Measurements from ENCODE around the gene MAPK8.

The MAPK8 gene

DNA sequence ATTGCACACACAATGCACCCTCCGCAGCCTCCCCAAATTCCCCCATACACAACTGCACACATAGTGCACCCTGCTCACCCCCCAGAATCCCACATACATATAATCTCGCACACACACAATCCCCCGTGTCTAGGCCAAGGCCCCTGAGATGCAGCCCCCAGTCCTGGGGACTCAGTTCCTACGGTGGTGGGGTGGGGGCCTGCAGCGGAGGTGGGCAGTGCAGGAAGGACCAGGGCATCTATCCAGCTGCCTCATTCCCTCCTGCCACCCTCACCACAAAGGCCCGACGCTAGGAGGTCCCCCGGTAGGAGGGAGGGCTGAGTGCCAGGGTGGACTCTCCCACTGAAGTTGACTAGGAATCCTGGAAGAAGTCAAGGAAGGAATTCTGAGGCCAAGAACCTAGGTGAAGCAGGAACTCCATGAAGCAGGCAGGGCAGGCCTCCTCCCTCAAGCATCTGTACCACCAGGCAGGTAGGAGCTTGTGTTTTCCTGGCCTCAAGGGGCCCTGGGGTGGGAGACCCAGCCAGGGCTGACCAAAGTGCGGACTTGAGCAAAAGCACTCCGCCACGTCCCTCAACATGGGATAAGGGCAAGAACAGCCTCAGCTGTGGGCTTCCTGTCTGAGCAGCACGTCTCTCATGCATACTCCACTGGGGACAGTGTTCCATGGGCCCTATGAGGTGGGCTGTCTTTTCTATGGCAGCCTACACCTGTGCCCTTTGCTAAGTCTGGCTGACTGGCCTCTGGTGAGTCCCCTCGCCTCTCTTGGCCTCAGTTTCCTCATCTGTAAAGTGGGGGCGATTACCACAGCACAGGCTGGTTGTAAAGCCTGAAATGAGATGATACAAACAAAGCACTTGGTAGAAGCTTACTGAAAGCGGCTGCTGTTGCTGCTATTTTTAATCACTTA is 145.7 kb downstream of the MAPK8 start:
- DNase-seq, result no peak

DNA sequence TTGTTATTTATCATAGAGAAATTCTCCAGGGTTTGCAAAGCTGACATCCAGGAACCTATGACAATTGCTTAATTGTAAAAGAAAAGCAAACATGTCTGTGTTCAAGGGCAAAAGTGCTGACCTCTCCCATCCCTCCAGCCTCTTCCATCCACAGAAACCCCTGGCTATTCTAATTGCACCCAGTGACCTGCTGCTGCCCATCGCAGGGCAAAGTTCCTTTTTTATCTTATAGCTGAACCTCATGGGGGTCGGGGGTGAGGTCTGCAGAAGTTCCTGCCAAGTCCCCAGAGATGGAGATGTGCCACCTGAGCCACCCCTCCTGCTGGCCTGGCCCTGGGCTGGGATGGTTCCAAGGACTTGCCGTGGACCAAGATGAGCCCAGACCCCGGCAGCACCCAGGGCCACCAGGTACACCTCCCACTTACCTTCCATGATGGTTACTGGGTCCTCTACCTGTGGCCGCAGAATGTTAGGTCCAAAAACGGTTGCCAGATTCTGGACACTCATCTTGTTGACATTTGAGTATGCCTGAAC is 146.5 kb downstream of the MAPK8 start:
- DNase-seq, result no peak

DNA sequence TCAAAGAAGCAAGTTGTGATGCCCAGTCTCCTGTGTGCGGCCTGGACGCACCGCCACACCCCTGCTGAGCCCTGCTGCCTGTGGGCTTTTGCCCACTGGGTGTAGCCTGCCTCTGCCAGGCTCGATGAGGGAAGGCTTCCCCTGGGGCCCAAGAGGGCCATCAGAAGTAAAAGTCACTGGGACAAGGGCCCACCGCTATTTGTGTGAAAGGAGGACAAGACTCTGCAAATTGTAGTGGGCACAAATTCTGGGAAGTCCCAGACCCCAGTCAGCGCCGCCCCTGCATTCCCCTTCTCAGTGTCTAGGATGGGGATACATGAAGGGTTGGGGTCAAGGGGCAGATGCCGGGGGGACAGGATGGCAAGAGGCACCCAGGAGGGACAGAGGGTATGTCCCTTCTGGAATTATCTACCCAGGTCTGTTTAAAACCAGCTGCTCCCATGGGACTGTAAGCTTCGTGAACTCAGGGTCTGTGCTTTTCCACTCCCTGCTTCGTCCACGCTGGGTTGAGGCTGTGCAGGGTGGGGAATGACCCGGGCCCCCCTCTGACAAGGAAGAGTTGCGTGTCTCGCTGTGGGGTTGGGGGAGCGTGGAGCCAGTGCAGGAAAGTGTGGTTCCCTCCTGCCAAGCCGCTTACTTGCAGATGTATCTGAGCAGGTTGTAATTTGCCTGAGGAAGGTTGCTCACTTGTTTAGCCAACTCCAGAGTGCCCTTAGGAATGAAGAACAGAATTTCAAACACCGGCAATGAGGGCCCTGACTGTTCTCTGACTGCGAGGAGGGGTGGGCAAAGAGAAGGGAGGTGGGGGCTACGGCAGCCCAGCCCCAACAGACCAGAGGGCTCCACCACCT is 147.2 kb downstream of the MAPK8 start:
- no peak for DNase-seq

DNA sequence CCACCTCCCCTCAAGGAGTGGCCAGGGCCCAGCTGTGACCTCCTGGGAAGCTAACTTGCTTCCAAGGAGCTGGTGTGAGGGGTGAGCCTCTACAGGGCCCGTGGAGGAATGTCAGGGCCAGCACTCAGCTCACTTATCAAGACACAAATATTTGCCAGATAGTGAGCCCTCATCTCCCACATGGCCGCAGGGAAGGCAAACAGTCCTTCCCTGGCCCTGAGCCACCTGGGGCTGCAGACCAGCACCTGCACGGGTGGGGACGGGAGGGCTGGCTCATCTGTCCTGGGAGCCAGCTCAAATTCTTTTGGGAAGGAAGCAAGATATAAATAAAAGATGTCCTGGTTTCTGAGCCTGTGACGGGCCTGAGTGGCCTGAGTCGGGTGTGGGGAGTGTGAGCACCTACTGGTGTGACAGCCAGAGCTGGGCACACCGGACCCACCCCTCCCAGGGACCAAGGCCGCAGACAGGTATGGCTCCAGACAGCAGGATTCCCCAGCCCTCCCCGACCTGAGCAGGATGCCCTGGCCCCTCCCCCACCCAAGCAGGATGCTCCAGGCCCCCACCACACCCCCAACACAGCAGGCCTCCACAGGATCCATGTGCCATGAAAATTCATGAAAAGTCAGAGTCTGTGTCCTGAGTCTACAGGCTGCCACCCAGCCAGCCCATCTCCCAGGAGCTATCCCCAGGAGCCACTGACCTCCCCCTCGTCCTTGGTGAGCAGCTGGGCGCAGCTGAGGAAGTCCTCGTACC is 148.0 kb downstream of the MAPK8 start:
- no peak for DNase-seq

DNA sequence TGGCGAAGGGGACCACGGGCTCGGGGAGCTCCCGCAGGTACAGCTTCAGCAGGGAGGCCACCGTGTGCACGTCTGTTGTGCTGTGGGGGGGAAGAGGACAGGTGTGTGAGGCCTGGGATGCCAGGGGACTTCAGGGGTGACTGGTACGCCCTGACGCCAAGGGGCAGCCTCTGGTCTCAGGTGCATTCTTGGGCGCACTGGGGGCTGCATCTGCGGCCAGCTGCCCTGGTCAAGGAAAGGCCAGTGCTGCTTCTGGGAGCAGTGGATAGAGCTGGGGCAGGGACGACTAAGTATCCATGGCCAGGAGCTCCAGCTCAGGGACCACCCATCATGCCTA is 148.5 kb downstream of the MAPK8 start:
- DNase-seq, result no peak

DNA sequence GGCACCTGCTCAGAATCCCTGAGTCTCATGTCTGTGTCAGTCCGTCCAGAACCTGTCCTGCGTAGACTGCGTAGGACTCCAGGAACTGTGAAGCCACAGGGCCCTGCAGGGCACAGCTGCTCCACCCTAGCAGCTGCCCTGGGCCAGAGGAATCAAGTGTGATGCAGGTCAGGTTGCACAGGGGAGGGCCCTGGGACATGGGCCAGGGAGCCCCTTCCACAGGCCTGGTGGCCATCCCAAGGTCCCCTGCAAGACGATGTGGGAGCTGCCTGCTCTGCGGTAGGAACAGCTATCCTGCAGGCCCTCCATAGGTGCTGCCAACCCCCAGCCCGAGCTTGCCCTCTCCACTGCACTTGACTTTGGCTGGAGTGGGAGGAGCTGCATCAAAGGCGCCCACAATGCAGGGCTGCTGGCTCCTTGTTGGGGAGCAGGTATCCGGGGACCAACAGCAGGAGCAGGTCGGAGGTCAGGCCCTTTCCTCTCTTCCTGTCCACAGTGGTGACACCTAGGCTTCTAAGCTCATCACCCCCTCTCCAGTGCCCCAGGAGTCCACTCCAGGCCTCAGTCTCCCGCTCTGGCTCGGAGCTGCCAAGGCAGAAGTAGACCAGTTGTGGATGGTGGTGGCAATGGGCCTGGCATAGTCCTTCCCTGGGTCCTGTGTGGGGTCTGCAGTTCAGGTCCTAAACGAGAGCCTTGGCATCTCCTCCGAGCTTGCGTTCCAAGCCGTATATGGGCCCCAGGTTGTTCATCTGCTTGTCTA is 149.1 kb downstream of the MAPK8 start:
- DNase-seq, result no peak

DNA sequence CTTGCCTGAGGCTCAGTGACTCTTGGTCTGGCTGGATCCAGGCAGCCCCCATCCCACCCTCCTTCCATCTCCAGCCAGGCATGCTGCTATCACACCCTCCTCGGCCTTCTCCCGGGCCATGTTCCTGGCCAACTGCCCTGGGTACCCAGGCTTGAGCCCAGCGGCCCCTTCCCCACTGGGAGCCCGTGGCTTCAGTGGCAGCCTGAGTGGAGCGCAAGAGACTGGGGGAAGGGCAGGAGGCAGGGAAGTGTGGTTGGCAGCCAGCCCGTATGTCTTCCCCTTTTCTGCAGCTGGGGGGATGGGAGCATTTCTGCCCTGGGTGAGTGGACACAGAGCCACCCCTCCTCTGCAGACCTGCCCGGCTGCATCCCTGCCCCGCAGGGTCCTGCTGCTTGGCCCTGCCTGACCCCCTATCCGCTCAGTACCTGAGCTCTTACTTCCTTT is 149.9 kb downstream of the MAPK8 start:
- peak; percentile 20 for DNase-seq

DNA sequence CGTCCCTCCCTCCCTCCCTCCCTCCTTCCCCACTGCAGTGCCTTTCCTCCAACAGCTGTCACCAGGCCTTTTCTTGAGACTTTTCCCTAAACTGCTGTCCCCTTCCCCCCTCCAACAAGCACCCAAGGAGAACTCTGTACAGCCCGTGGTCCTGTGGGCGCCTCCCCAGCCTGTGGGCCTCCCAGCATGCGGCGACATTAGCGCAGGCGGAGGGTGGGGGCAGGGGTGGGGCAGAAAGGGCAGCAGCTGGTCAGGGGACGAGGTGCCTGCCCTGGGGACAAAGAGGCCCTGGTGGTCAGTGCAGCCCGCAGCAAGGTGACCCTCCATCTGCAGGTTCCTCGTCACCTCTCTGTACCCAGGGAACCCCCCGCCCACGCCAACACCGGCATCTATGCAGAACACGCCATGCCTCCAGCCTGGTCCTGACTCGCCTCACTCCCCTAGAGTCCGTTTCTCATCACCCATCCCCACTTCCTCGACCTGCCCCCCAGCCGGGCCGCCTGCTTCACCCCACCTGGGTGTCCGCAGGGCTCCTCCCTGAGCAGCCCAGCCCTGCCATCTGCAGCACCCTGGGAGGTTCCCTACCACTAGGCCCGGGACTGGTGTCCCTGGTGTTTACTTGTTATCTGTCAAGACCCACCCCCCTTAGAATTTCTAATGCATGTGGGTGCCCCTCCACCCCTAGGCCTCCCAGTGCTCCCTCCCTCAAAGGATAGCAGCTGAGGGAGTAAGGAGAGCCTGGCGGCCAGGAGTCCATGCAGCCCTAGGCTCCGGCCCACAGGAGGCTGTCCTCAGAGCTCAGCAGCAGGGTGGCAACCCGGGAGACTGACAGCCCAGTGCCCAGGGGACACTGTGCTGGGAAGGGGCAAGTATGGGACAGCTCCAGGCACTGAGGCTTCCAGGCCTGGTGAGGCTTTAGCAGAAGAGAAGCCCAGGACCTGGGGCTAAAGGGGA is 150.6 kb downstream of the MAPK8 start:
- DNase-seq, result no peak

DNA sequence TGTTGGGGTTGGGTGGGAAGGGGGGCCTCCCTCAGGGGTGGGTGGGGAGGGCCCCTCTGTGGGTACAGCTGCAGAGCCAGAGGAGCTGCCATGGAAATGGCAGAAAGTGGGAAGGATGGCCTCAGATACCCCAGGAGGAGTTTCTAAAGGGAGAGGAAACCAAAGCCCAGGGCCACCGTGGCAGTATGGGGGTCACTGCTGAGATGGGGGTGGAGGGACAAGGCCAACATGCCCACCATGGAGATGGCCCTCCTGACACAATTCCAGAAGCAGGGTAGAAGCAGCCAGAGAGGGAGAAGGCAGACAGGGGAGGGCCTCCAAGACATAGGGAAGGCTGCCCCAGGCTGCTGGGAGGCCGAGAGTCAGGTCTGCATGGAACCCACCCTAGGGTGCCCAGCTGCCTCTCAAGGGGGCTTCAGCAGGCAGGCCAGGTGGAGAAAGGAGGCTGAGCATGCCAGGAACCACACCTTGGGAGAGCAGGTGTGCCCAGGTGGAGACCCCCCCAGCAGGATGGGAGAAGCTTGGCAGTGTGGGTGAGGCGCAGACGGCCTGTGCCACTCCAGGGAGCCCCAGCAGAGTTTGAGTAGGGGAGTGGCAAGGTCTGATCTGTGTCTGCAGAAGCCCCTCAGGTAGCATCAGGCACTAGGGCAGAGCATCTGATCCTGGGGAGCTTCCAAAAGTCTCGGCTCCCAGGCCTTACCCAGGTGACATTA is 151.6 kb downstream of the MAPK8 start:
- no peak for DNase-seq

DNA sequence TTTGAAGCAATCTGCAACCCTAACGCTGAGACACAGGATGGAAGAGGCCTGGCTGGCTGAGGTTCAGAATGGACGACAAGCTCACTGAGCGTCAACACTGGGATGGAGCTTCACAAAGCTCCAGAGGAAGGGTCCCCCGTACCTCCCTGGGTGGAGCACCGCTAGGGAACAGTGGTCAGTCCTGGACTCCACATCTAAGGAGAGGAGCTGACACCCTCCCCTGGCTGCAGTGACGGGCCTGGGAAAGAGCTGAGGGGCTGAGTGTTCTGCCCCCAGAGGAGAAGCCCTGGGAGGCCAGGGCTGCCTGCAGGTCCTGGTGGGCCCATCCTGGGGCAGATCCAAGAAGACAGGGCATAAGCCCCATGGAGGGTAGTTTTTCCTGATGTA is 152.2 kb downstream of the MAPK8 start:
- no peak for DNase-seq

DNA sequence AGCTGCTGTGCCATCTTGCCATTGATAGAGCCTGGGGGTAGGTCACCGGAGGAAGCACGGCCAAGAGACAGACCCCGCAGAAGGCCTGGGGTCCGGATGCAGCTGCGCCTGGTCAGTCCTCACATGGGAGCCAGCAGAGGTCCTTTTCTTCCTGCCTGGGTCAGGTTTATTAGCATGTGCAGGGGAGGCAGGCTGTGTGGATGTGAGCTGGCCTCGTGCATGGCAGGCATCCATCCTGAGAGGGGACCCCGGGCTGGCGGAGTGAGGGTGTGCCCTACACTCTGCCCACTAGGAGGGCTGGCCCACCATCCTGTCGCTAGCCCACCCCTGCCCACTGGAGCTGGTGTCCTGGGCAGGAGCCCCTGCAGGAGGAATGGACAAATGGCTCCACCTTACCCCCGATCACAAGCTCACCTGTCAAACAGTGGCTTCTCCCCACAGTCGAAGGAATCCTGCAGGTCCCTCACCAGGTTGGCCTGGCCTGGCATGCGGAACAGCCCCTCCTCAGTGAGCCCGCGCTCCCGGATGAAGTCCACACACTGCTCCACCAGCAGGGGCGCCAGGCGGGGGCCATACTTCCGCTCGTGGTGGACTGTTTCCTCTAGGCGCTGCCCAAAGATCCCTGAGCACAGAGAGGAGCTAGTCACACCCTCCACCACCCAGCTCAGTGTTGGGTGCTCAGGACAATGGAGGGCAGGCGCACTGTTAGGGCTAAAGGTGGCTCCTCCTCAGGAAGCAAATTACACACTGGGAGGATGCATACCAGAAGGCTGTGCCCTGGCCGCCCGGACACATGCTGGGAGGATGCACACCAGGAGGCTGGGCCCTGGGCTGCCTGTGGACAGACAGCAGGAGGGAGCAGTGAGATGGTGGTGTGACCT is 153.0 kb downstream of the MAPK8 start:
- DNase-seq, result peak; percentile 20

DNA sequence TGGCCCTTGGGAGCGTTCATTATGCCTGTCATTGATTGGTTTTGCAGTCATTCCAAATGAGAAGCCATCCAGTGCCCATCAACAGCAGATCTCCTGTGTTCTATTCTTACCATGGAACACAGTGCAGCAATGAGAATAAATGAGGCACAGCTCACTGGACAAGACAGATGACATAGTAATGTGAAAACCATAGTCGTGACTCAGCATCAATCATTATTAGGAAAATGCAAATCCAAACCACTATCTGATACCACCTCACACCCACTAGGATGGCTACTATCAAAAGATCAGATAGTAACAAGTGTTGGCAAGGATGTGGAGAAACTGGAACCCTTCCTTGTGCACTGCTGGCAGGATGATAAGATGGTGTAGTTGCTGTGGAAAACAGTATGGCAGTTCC is 153.7 kb downstream of the MAPK8 start:
- DNase-seq, result no peak

DNA sequence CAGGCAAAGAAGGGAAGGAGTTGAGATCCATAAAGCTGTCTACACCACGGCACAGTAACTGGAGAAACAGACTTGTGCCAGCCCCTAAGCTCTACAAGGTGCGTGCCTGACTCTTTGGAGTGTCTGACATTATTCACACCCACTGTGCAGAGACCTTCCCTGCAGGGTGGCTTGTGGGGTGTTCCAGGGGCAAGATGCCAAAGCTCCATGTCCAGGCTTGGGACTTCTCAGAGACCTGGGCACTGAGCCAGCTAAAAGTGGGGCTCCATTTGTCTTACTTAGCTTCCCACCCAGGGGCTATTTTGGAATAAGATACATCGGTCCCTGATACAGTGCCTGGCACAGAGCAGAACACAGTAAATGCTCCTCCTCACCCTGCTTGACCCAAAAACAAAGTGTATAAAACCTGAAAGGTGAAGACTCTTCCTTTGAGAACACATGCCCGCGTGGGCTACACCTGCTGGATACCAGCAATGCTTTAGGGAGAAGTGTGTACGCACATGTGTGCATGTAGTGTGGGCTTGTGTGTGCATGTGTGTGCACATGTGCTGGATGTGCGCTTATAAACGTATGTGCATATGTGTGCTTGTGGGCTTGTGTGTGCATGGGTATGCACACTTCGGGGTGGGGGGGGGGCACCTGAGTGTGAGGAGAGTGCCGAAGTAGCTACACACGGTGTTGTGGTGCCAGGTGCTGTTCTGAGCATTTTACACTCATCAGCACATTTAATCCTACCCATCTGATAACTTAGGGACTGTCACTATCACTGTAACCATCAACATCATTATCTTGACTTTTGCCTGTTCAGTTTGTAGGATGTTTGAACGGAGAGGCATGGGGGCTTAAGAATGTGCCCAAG is 155.4 kb downstream of the MAPK8 start:
- DNase-seq, result peak; percentile 14

DNA sequence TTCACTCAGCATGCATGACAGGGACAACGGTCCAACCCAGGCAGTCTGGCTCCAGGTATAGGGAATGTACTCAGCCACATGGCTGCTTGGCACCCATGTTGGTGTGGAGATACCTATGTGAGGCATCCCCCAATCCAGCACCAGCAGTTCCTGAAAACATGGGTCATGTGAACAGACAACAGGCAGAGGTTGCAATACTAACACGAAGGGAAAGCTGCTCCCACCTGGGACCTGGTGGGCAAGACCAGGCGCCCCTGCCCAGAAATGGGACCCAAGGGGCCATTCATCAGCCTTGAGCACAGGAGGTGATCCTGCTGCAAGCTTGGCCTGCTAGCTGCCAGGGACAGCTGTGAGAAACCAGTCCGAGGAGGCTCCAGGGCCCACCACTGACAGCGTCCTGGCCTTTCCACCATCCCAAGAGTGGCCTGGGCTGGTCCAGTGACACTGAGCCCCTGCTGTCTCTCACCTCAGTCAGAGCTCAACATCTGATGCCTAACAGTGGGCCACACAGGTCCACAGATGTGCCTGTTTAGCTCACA is 156.1 kb downstream of the MAPK8 start:
- DNase-seq, result peak; percentile 11

DNA sequence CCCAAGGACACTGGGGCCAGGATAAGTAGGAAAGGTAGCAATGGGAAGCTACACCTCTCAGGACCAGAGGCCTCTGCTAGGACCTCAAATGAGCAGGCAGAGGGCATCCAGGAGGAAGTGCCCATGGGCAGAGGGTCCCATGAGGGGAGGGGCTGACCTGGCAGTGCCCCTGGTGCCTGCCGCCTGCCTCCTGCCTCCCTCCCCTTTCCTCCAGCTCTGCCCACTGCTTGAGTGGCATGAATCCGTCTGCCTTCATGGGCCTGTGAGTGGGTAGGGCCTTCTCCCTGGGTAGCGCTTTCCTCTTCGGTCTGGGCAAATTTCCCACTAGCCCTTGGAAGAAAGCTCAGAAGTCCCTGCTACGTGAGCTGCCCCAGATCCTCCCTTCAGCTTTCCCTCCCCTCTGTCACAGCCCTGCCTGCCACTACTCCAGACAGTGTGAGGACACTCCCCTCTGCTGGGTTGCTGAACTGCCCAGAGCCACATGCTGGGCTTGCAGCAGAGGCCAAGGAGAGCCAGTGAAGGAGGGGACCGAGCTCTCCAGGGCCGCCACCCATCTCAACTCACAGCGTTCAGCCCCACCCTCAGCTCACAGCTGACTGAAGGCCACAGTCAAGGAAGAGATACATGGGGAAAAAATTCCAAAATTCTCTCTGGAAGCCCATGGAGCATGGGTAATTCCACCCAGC is 157.0 kb downstream of the MAPK8 start:
- DNase-seq, result peak; percentile 14

DNA sequence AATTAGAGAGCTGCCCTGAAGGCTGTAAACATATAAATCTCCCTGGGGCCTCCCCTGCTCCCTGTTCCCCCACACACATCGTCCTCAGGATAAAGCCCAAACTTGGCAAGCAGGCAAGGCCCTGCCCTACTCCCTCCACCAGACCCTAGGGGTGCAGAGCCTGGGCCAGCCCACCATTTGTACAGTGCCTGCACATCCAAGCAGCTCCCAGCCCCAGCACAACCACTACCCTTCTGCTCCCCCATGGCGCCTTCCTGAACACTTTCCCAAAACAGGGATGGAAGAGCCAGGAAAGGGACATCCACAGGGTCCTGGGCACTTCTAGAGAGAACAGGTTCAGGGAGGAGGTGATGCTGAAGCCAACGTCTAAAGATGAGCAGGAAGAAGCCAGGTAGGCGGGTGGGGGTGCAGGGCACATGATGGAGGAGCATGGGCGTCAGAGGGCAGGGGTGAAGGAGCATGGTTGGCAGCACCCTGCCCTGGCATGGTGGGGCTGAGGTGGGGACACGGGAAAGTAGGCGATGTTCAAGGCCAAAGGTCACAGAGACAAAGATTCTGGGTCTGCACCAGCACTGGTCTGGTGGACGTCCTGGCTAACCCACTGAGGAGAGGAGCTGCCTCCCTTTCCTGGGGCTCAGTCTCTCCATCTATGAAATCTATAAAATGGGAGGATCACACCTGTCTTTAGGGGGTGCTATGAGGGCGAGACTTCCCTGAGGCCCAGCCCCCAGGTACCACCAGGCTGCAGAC is 157.8 kb downstream of the MAPK8 start:
- peak; percentile 11 for DNase-seq
